Kidney (tissue), 14 donors: ENCODE data around the gene NEDD4L. TPM values are rescaled to one million over a fixed set of nuclear protein-coding genes. Genes with fewer than 3 reads are reported as not detected.

Experiments used
- DNase-seq, 5 donors: peaks; one replicate each; pipeline ENCODE4 v3.0.0-alpha.2; 2013 to 2020
- FAIRE-seq: peaks from 2 replicates; lab custom pipeline; 2012; peaks lifted over from hg19 to GRCh38; lab: Jason Lieb, UNC
- H3K27ac ChIP-seq, 2 donors: one replicate each; pipeline ENCODE4 v1.7.0; 2013; ENCODE audit warnings: low read depth in 2 of 2, low read length in 2 of 2, inconsistent platforms in 1 of 2
- H3K27me3 ChIP-seq: one replicate; pipeline ENCODE4 v1.7.1; 2013; ENCODE audit warnings: low read length, inconsistent platforms; ENCODE audit not compliant: control insufficient read depth, insufficient read depth
- H3K36me3 ChIP-seq, 3 donors: one replicate each; pipeline versions ENCODE4 v1.7.0 to v1.7.1; 2013; ENCODE audit warnings: low read length in 3 of 3, control low read depth in 1 of 3, inconsistent platforms in 1 of 3; ENCODE audit not compliant: insufficient read depth in 3 of 3, control insufficient read depth in 2 of 3
- H3K4me1 ChIP-seq, 3 donors: one replicate each; pipeline versions ENCODE4 v1.7.0 to v1.7.1; 2013; ENCODE audit warnings: low read length in 3 of 3, inconsistent platforms in 1 of 3, low read depth in 1 of 3; ENCODE audit not compliant: control insufficient read depth in 2 of 3, insufficient read depth in 2 of 3
- H3K4me3 ChIP-seq, 3 donors: one replicate each; pipeline versions ENCODE4 v1.7.0 to v1.8.1; 2013; ENCODE audit warnings: low read length in 3 of 3, control low read depth in 1 of 3, inconsistent platforms in 1 of 3
- H3K9ac ChIP-seq, 3 donors: one replicate each; pipeline versions ENCODE4 v1.7.0 to v1.7.1; 2013; ENCODE audit warnings: low read length in 3 of 3, control low read depth in 1 of 3, inconsistent platforms in 1 of 3
- H3K9me3 ChIP-seq, 3 donors: one replicate each; pipeline versions ENCODE4 v1.7.0 to v1.7.1; 2013; ENCODE audit warnings: low read length in 3 of 3, control low read depth in 1 of 3, inconsistent platforms in 1 of 3; ENCODE audit not compliant: control insufficient read depth in 2 of 3, insufficient read depth in 1 of 3
- intact Hi-C: fragments of 100-400 bp; cut with DNase I; formaldehyde crosslinking; loops from one replicate; pipeline ENCODE4 v1.11.1; 2022
- polyA plus RNA-seq: library from polyadenylated mRNA; stranded (reverse); fragments of 350-450 nt; fragmentation: Illumina TruSeq; extraction: RNeasy Lipid Tissue Mini Kit (QIAGEN cat#74804); gene quantifications from one replicate; pipeline ENCODE4 v1.2.3, GENCODE V29; 2014; ENCODE audit warnings: low read depth, low replicate concordance; ENCODE audit not compliant: insufficient read depth
- total RNA-seq: library from RNA; stranded (reverse); fragmentation: NEBNext Ultra II Directional; extraction: Animal tissue kit (Norgen Biotek cat#: 25700); gene quantifications from one replicate; pipeline ENCODE4 v1.2.1, GENCODE V29; 2021
- TF ChIP-seq, protein P1 (sequence below): IDR thresholded peaks from 3 replicates; pipeline ENCODE4 v1.5.1; 2012; ENCODE audit warnings: mild to moderate bottlenecking, moderate library complexity, borderline replicate concordance; ENCODE audit not compliant: insufficient read depth; ENCODE audit errors: extremely low read depth
- donor health status: control.
- donor health status: control.
- donor health status: control.
- donor health status: control.
- donor health status: control.
- donor health status: DM: yes; HTN: yes; CAD: no.
- donor health status: Normal renal cell carcinoma (clear cell type).

NEDD4L gene
- total and polyA plus RNA-seq, 2 donors from 2014 or later = 90.8 to 95.7 TPM

DNA sequence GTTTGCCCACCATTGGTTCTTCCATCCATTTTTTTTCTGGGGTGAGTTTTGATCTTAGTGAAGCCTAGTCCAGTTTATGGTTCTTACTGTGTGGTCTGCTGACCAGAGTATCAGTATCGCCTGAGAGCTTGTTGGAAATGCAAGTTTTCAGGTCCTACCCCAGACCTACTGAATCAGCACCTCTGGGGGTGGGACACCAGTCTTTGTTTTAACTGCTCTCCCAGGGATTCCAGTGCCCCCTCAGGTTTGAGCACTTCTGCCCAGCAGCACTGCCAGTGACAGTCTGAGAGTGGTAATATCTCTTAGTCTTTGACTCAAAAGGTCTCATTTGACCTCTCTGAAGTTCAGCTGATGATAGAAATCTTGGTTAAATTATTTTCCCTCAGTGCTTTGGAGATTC, 315.6 kb downstream of the NEDD4L start:
- FAIRE-seq (no peak), DNase-seq (no peak)
- no peaks in the 10 kb centered on the region for H3K27me3 ChIP-seq
- H3K27ac ChIP-seq = no peak overlapping the region
- H3K9me3 ChIP-seq = no peaks in the 10 kb centered on the region
- TF ChIP-seq, protein P1, sequence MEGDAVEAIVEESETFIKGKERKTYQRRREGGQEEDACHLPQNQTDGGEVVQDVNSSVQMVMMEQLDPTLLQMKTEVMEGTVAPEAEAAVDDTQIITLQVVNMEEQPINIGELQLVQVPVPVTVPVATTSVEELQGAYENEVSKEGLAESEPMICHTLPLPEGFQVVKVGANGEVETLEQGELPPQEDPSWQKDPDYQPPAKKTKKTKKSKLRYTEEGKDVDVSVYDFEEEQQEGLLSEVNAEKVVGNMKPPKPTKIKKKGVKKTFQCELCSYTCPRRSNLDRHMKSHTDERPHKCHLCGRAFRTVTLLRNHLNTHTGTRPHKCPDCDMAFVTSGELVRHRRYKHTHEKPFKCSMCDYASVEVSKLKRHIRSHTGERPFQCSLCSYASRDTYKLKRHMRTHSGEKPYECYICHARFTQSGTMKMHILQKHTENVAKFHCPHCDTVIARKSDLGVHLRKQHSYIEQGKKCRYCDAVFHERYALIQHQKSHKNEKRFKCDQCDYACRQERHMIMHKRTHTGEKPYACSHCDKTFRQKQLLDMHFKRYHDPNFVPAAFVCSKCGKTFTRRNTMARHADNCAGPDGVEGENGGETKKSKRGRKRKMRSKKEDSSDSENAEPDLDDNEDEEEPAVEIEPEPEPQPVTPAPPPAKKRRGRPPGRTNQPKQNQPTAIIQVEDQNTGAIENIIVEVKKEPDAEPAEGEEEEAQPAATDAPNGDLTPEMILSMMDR = no peak
- H3K4me1 ChIP-seq = no peaks in the 10 kb centered on the region
- peaks cover 0 to 29% (median 15%) of the 10 kb centered on the region in 3 donors for H3K36me3 ChIP-seq
- intact Hi-C loops = no loop called here
- no peak overlapping the region for H3K4me3 ChIP-seq
- no peak overlapping the region for H3K9ac ChIP-seq

DNA sequence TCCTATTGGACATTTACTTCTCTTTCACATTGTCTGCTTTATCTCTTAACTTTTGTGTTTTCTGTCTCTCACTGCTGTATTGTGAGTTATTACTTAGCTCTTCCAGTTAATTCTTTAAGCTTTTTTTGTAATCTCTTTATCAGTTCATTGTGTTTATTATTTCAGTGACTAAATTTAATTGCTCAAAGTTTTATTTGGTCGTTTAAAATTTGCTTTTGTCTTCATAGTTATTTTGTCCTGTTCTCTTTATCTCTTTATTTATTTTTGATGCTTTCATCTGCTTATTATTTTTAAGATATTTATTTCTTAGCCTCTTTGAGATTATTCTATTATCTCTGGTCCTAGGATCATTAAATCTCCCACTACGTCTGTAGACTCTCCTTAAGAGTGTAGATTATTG, 316.3 kb downstream of the NEDD4L start:
- FAIRE-seq (no peak), DNase-seq (no peak)
- Histone ChIP-seq H3K9ac (no peak overlapping the region), H3K27ac (no peak overlapping the region), H3K27me3 (no peaks in the 10 kb centered on the region), H3K9me3 (no peaks in the 10 kb centered on the region), H3K4me3 (no peak overlapping the region), H3K36me3 (peaks cover 0 to 32% (median 13%) of the 10 kb centered on the region in 3 donors), H3K4me1 (no peaks in the 10 kb centered on the region)
- TF ChIP-seq, protein P1 = no peak
- intact Hi-C loops = no loop called here

DNA sequence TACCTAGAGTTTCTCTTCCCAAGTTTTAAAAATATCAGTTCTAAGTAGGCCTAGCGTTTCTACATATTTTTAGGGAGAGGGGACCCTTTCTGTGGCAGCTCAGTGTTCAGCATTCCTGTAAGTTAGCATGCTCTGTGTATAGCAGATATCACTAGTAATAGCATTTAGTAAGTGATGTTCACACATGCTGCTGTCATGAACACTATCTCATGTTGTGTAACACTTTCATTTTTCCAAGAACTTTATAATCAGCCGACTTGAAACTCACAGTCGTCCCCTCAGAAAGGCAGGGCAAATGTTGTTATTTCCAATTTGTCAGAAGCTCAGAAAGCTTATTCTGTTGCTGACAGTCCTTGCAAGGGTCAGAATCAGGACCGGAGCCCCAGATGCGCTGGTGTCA, 317.2 kb downstream of the NEDD4L start:
- Histone ChIP-seq H3K36me3 (peaks cover 3 to 41% (median 15%) of the 10 kb centered on the region in 3 donors), H3K27me3 (no peaks in the 10 kb centered on the region), H3K9ac (no peak overlapping the region), H3K9me3 (no peaks in the 10 kb centered on the region), H3K4me3 (no peak overlapping the region), H3K27ac (no peak overlapping the region), H3K4me1 (no peaks in the 10 kb centered on the region)
- no peak for DNase-seq
- TF ChIP-seq, protein P1 = no peak
- intact Hi-C loops = no loop called here
- FAIRE-seq = no peak

DNA sequence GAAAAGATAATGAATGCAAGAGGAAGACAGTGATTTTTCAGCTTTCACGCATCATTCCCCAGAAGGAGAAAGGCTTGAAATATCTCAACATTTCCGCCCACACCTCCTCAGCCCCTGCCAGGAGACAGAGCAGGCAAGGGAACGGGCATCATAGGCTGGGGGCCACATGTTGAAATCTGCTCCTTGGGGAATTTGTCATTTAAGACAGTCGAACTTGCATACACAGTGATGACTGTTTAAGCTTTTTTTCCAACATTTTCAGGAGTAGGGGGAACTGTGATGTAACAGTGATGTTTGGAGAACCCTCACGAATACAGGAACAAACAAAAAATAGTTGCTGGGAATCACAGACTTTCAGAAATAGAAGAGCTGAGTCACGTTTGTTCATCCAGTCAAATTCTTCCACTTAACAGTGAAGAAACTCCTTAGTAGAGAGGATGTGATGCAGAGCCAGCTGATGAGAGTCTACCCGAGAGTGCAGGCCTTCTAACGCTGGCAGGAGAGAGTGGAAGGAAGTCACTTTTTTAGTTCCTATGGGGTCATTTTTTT, 318.1 kb downstream of the NEDD4L start:
- H3K9ac ChIP-seq = no peak overlapping the region
- no peak overlapping the region for H3K27ac ChIP-seq
- DNase-seq = peak in 2 of 5 donors; percentile 33 to 40
- no peak for FAIRE-seq
- H3K27me3 ChIP-seq = no peaks in the 10 kb centered on the region
- H3K4me1 ChIP-seq = no peaks in the 10 kb centered on the region
- no peaks in the 10 kb centered on the region for H3K9me3 ChIP-seq
- H3K36me3 ChIP-seq = peaks cover 5 to 43% (median 20%) of the 10 kb centered on the region in 3 donors
- H3K4me3 ChIP-seq = no peak overlapping the region
- TF ChIP-seq, protein P1 = no peak
- intact Hi-C loops = no loop called here
